Gastroesophageal sphincter (tissue), 4 donors: ENCODE data around the gene NELL1. TPM values are rescaled to one million over a fixed set of nuclear protein-coding genes. Genes with fewer than 3 reads are reported as not detected.

Experiments
- ATAC-seq: fragments of 150-250 bp; one replicate; pipeline ENCODE4 v1.9.1; 2016; ENCODE audit warnings: mild to moderate bottlenecking, moderate library complexity
- H3K27ac ChIP-seq, 4 donors: fragments of 200-600 bp; sonication (generic) in 3 of 4; 1 replicate in 3 of 4; 2 replicates in 1 of 4; pipeline ENCODE4 v1.5.1; 2016 to 2019
- H3K27me3 ChIP-seq: fragments of 200-600 bp; sonication (generic); one replicate; pipeline ENCODE4 v1.5.1; 2019
- H3K36me3 ChIP-seq, 2 donors: fragments of 200-600 bp; sonication (generic); one replicate each; pipeline ENCODE4 v1.5.1; 2019; ENCODE audit warnings: control low read depth in 1 of 2
- H3K4me1 ChIP-seq, 3 donors: fragments of 200-600 bp; sonication (generic); 1 replicate in 2 of 3; 2 replicates in 1 of 3; pipeline ENCODE4 v1.5.1; 2016 to 2019; ENCODE audit warnings: control low read depth in 2 of 3
- H3K4me3 ChIP-seq, 2 donors: fragments of 200-600 bp; sonication (generic); one replicate each; pipeline ENCODE4 v1.5.1; 2019; ENCODE audit warnings: mild to moderate bottlenecking in 1 of 2, moderate library complexity in 1 of 2
- H3K9me3 ChIP-seq, 3 donors: fragments of 200-600 bp; sonication (generic); one replicate each; pipeline ENCODE4 v1.5.1; 2017 to 2019; ENCODE audit warnings: control low read depth in 2 of 3
- CTCF ChIP-seq, 4 experiments: fragments of 200-600 bp in 2 of 4; fragments of 450-650 bp in 2 of 4; sonication (generic) in 1 of 4; IDR thresholded peaks; one replicate each; pipeline ENCODE4 v1.5.1; 2017 to 2019; ENCODE audit warnings: antibody characterized with exemption in 4 of 4, mild to moderate bottlenecking in 2 of 4, moderate library complexity in 2 of 4
- EP300 ChIP-seq: sonication (generic); formaldehyde crosslinking; IDR thresholded peaks from one replicate; pipeline ENCODE4 v1.6.1; 2017; ENCODE audit warnings: antibody characterized with exemption, mild to moderate bottlenecking
- POLR2A ChIP-seq, 2 donors: fragments of 450-650 bp; IDR thresholded peaks; one replicate each; pipeline ENCODE4 v1.6.1; 2017; ENCODE audit warnings: antibody characterized with exemption in 2 of 2, mild to moderate bottlenecking in 2 of 2, moderate library complexity in 1 of 2
- POLR2AphosphoS5 ChIP-seq: sonication (generic); formaldehyde crosslinking; IDR thresholded peaks from one replicate; pipeline ENCODE4 v1.6.1; 2017; ENCODE audit warnings: antibody characterized with exemption
- WGBS, 2 donors: methylation state at CpG; one replicate each; pipeline ENCODE4 v1.1.5; 2018; ENCODE audit warnings: low coverage in 1 of 2; 5-methylcytosine and 5-hydroxymethylcytosine counted together
- total RNA-seq, 4 donors: library from RNA; depleted of rRNA; stranded (reverse); fragments of >200 nt; gene quantifications; one replicate each; pipeline ENCODE4 v1.1.0, GENCODE V29; 2016

The NELL1 gene
- total RNA-seq, 4 donors from 2014 or later = 0.27 to 3.0 (median 1.5) TPM

GRCh38 chr11:21556926-21557325 is 887.5 kb downstream of the NELL1 start:
- Histone ChIP-seq H3K4me1 (peaks cover 0 to 12% (median 2%) of the 10 kb centered on the region in 3 donors), H3K9me3 (no peaks in the 10 kb centered on the region), H3K27me3 (no peaks in the 10 kb centered on the region), H3K4me3 (no peak overlapping the region), H3K27ac (no peak overlapping the region), H3K36me3 (no peaks in the 10 kb centered on the region)
- TF ChIP-seq EP300 (no peak), POLR2A (IDR thresholded peaks at IDR 0.05) (no peak), POLR2AphosphoS5 (no peak), CTCF (IDR thresholded peaks at IDR 0.05) (no peak)
- ATAC-seq = no peak
- 49 to 66% methylated on average over 3 of the region's 3 CpGs for WGBS, 2 donors

GRCh38 chr11:21560466-21560975 is 891.1 kb downstream of the NELL1 start:
- no peak overlapping the region for H3K27ac ChIP-seq
- 70% methylated on average over 2 of the region's 2 CpGs; no CpG with 5 or more reads in 1 of the 2 donors for WGBS, 2 donors
- H3K4me1 ChIP-seq = no peaks in the 10 kb centered on the region
- ATAC-seq = no peak
- TF ChIP-seq CTCF (IDR thresholded peaks at IDR 0.05) (no peak), EP300 (no peak), POLR2AphosphoS5 (no peak), POLR2A (IDR thresholded peaks at IDR 0.05) (no peak)
- no peaks in the 10 kb centered on the region for H3K9me3 ChIP-seq
- H3K36me3 ChIP-seq = no peaks in the 10 kb centered on the region
- no peaks in the 10 kb centered on the region for H3K27me3 ChIP-seq
- H3K4me3 ChIP-seq = no peak overlapping the region

- no peaks in the 10 kb centered on the region for H3K36me3 ChIP-seq
These were observed 892.2 kb downstream of the NELL1 start for GRCh38 chr11:21561581-21561980.

GRCh38 chr11:21564095-21564494 is 894.7 kb downstream of the NELL1 start:
- no peak overlapping the region for H3K4me3 ChIP-seq
- no peaks in the 10 kb centered on the region for H3K36me3 ChIP-seq
- no peak for ATAC-seq
- no peak for TF ChIP-seq EP300
- no peak for TF ChIP-seq POLR2A (IDR thresholded peaks at IDR 0.05)
- no peak for TF ChIP-seq CTCF (IDR thresholded peaks at IDR 0.05)
- no peaks in the 10 kb centered on the region for H3K9me3 ChIP-seq
- no peaks in the 10 kb centered on the region for H3K27me3 ChIP-seq
- WGBS, 2 donors = 52 to 100% methylated on average over 2 of the region's 2 CpGs
- H3K27ac ChIP-seq = no peak overlapping the region
- no peaks in the 10 kb centered on the region for H3K4me1 ChIP-seq

More at GRCh38 chr11:21561581-21561980, 892.2 kb downstream of the NELL1 start:
- no peaks in the 10 kb centered on the region for H3K4me1 ChIP-seq
- no peak overlapping the region for H3K27ac ChIP-seq
- no peaks in the 10 kb centered on the region for H3K9me3 ChIP-seq
- H3K4me3 ChIP-seq = no peak overlapping the region
- no peaks in the 10 kb centered on the region for H3K27me3 ChIP-seq
- no peak for ATAC-seq
- TF ChIP-seq POLR2AphosphoS5 = no peak
- no peak for TF ChIP-seq CTCF (IDR thresholded peaks at IDR 0.05)
- TF ChIP-seq POLR2A (IDR thresholded peaks at IDR 0.05) = no peak
- TF ChIP-seq EP300 = no peak
- WGBS, 2 donors = 82 to 90% methylated on average over 1 of the region's 1 CpG

GRCh38 chr11:21564833-21565682 is 895.7 kb downstream of the NELL1 start:
- Histone ChIP-seq H3K4me3 (no peak overlapping the region), H3K27me3 (no peaks in the 10 kb centered on the region), H3K9me3 (no peaks in the 10 kb centered on the region), H3K4me1 (no peaks in the 10 kb centered on the region), H3K27ac (no peak overlapping the region), H3K36me3 (no peaks in the 10 kb centered on the region)
- TF ChIP-seq POLR2AphosphoS5 = no peak
- no peak for TF ChIP-seq POLR2A (IDR thresholded peaks at IDR 0.05)
- no peak for TF ChIP-seq CTCF (IDR thresholded peaks at IDR 0.05)
- no peak for TF ChIP-seq EP300
- no peak for ATAC-seq
- WGBS, 2 donors = 52 to 80% methylated on average over 4 of the region's 4 CpGs
